ENCODE measurements around the gene ANKMY1.
A peak's percentile ranks its signal among the peaks of the same experiment; 100 is the strongest.

Gene ANKMY1

DNA sequence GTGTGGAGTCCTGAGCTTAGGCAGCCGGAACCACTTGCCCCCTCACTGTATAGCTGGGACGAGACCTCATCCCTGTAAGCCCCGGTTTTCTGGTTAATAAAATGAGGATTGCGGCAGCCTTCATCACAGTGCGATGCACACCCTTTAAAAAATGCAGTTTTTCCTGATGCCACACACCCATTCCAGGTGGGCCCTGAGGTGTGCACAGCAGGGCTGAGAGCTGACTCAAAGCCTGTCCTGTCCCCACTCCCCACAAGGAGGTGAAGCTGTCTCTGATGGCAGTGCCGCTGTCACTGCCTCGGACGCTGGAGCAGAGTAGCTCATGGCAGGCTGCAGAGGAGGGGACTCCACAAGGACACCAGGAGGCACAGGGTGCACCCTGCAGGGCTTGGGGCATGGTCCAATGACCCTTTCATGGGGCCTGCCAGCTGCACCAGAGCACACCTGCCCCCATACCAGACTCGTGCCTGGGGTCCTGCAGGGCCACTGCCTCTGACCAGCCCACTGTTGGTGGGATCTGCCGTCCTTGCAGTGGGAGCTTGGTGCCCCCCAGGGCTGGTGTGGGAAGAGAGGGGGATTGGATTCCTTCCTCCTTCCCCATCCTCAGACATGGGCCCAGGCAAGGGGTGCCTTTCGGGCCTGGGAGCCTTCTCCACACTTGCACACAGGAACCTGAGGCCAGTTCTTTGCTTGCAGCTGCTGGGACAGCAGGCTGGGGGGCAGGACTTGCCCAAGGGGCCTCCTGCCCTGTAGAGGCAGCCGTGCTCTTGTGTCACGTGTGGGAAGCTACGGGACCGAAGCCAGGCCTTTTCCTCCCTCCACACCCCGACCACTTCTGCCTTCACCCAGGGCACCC, 99.5 kb downstream of the ANKMY1 start:
- no peak for ATAC-seq

- no peak for ATAC-seq
Observed at GRCh38 chr2:240457223-240458043, 100.4 kb downstream of the ANKMY1 start.

GRCh38 chr2:240456447-240457222, 101.2 kb downstream of the ANKMY1 start:
- ATAC-seq = no peak

- ATAC-seq = no peak
Observed at GRCh38 chr2:240455647-240456446, 101.9 kb downstream of the ANKMY1 start.

DNA sequence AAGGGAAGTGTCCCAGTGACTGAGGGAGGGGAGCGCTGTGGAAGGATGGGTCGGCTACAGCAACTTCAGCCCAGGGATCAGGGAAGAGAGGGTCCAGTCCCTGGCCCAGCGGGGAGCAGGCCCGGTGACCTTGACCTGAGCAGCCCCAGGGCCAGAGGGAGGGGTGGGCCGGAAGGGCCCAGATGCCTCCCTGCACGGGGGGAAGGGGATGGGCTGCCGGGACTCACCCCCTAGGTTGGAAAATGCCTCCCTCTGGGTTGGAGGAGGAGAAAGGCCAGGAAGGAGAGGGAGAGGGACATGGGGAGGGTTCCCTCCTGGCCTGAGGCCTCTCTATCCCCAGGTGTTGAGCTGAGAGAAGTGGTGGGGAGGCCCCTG, 102.5 kb downstream of the ANKMY1 start:
- ATAC-seq = no peak

DNA sequence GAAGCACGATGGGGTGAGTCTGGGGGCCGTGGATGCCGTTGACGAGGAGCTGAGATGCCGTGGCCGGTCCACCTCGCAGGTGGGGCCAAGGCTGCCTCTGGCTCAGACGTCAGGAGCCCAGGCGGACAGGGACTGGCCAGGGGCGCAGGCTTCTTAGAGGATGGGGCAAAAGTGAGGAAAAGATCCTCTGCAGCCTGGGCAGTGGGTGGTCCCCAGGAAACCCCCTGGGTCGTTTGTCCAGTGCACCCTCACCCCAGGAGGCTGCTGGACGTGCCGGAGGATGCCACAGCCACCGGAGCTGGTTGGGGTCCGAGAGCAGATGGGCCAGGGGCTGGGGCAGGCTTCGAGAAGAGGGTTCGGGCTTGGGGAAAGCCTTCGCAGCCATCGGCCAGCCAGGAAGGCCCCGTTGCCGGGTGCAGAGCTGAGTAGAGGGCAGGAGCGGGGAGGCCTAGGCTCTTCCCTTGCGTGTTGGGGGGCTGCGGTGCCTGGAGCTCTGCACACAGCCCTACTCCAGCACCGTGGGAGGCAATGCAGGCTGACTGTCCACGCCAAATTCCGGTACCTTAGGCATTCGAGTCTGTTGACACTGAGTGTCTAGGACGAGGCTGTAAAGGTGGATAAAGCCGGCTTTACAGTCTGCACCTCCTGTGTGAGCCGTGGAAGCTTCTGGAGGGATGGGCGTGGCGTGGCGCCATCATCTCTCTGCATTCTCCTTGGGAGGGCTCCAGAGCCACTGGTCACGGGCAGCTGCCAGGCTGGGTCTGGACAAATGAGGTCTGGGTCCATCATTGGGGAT, 103.5 kb downstream of the ANKMY1 start:
- no peak for ATAC-seq

- ATAC-seq = no peak
Observed at GRCh38 chr2:240453461-240454105, 104.2 kb downstream of the ANKMY1 start.

GRCh38 chr2:240452462-240453256, 105.1 kb downstream of the ANKMY1 start:
- ATAC-seq = peak in 1 of 2 donors; percentile 13

GRCh38 chr2:240451791-240452461, 105.9 kb downstream of the ANKMY1 start:
- ATAC-seq = no peak

GRCh38 chr2:240451108-240451611, 106.6 kb downstream of the ANKMY1 start:
- no peak for ATAC-seq

GRCh38 chr2:240450532-240451107, 107.2 kb downstream of the ANKMY1 start:
- peak in 1 of 2 donors; percentile 11 for ATAC-seq

- ATAC-seq = peak in 1 of 2 donors; percentile 10
Observed at GRCh38 chr2:240449764-240450531, 107.8 kb downstream of the ANKMY1 start.

GRCh38 chr2:240448387-240449274, 109.2 kb downstream of the ANKMY1 start:
- no peak for ATAC-seq

- ATAC-seq = no peak
Observed at GRCh38 chr2:240447934-240448333, 109.9 kb downstream of the ANKMY1 start.

DNA sequence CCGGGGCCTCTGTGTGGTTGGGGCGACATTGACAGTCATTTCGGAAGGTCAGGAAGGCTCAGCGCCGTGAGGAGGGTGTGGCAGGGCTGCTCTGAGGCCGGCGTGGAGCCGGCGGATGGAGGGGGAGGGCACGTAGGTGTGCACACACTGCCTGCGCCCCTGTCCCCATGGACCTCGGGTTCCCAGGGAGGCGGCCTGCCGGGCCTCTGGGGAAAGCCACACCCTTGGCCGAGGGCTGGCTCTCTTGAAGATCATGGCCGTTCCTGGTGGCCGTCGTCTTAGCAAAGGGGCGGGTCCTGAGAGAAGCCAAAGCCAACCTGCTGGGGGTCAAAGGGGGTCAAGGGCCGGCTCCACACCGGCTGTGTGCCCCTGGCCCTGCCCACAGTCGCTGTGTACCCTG, 110.5 kb downstream of the ANKMY1 start:
- ATAC-seq = no peak

- no peak for ATAC-seq
Observed at GRCh38 chr2:240446664-240447175, 111.1 kb downstream of the ANKMY1 start.
